BJ (cell line): ENCODE results near the gene BRD4. TPM values are rescaled to one million over a fixed set of nuclear protein-coding genes. Genes with fewer than 3 reads are reported as not detected.

Source experiments
- CTCF ChIA-PET: fragments of 350-600 bp; formaldehyde crosslinking; extraction: SDS; loops from one replicate; lab custom pipeline; 2021; ENCODE audit warnings: antibody characterized with exemption, inconsistent platforms; lab: Yijun Ruan, JAX
- POLR2A ChIA-PET: fragments of 300-600 bp; sonication (Branson Sonifier 250); formaldehyde crosslinking; extraction: SDS; loops from one replicate; lab custom pipeline; 2021; ENCODE audit warnings: antibody characterized with exemption; lab: Charles Lee
- DNase-seq: peaks from one replicate; pipeline ENCODE4 v3.0.0-alpha.2; 2011; ENCODE audit warnings: low read depth
- H3K27me3 ChIP-seq: 2 replicates; pipeline ENCODE4 v1.6.0; 2011; ENCODE audit warnings: low read length; ENCODE audit not compliant: control insufficient read depth, insufficient read depth
- H3K36me3 ChIP-seq: 2 replicates; pipeline ENCODE4 v1.5.1; 2011; ENCODE audit warnings: low read length; ENCODE audit not compliant: control insufficient read depth, insufficient read depth
- H3K4me3 ChIP-seq: 2 replicates; pipeline ENCODE4 v1.5.1; 2011; ENCODE audit warnings: low read depth, mild to moderate bottlenecking, control low read depth, low read length
- polyA plus RNA-seq: library from polyadenylated mRNA; depleted of rRNA; stranded (reverse); fragments of >200 nt; gene quantifications from 2 replicates; pipeline ENCODE4 v1.2.3, GENCODE V29; 2011
- TF ChIP-seq, protein P1 (sequence below): IDR thresholded peaks from 2 replicates; pipeline ENCODE4 v1.5.1; 2011; ENCODE audit warnings: low read depth, mild to moderate bottlenecking, control low read depth, inconsistent platforms, low read length, moderate library complexity; ENCODE audit not compliant: insufficient read depth

Gene BRD4
- polyA plus RNA-seq, 1 experiment, result 9.5 TPM

DNA sequence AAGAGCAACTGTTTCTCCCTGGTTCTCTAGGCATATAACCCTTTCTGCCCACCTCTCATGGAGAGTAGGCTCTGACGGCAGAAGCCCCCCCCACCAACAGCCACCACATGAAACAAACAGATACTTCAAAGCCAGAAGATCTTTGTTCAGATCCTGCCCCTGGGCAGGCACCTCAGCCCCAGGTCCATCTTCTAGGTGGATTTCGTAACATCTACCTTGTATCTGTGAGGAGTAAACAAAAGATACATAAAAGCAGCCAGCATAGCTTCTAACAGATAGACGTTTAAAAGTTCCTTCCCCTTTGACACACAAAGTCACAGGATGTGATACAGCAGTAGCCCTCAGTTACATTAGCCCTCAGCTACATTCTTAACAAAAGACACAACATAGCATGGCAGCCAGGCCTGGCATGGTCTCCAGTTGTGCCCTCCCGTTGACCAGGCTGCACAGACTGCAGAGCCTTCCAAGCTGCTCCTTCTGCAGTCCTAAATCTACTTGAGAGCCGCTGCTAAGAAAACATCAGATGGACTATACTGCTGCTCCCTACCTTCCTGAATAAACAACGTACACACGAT lies 35.4 kb downstream of the BRD4 start:
- ChIA-PET CTCF (interaction anchor here (0.7 to 1.9 kb wide), 5 partner anchors 29 to 79 kb away, joined by 3 to 7 read pairs (median 3); no protein-coding TSS in a partner anchor), POLR2A (interaction anchor here (0.6 kb wide), 1 partner anchor 171 kb away, joined by 4 read pairs; no protein-coding TSS in a partner anchor)
- TF ChIP-seq, protein P1, sequence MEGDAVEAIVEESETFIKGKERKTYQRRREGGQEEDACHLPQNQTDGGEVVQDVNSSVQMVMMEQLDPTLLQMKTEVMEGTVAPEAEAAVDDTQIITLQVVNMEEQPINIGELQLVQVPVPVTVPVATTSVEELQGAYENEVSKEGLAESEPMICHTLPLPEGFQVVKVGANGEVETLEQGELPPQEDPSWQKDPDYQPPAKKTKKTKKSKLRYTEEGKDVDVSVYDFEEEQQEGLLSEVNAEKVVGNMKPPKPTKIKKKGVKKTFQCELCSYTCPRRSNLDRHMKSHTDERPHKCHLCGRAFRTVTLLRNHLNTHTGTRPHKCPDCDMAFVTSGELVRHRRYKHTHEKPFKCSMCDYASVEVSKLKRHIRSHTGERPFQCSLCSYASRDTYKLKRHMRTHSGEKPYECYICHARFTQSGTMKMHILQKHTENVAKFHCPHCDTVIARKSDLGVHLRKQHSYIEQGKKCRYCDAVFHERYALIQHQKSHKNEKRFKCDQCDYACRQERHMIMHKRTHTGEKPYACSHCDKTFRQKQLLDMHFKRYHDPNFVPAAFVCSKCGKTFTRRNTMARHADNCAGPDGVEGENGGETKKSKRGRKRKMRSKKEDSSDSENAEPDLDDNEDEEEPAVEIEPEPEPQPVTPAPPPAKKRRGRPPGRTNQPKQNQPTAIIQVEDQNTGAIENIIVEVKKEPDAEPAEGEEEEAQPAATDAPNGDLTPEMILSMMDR, result no peak
- Histone ChIP-seq H3K36me3 (0 out of 2 replicates have a peak, but pooled peaks cover 1% of the 10 kb centered on the region), H3K4me3 (no peak overlapping the region), H3K27me3 (no peaks in the 10 kb centered on the region)
- no peak for DNase-seq

DNA sequence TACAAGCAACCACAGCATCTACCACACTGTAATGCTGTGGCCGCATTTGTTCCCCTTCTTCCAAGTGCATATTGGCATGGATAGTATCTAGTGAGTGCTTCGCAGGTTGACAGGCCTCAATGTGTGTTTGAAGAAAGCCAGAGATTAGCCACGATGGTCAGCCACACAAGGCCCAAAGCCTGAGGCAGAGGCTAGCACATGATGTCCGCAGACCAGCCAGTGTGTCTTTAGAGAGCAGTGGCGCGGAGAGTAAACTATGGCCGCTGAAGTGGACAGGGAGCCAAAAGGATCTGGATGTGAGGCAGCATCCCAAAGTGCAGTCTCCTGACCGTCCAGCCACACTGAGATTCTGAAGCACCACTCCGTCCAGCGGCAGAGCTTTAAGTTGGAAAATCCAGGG lies 36.0 kb downstream of the BRD4 start:
- TF ChIP-seq, protein P1, result no peak
- H3K27me3 ChIP-seq, result no peaks in the 10 kb centered on the region
- 0 out of 2 replicates have a peak, but pooled peaks cover 1% of the 10 kb centered on the region for H3K36me3 ChIP-seq
- DNase-seq, result no peak
- ChIA-PET CTCF (interaction anchor here (0.7 to 1.9 kb wide), 3 partner anchors 29 to 45 kb away, joined by 3 to 7 read pairs (median 3); no protein-coding TSS in a partner anchor), POLR2A (interaction anchor here (0.6 kb wide), 1 partner anchor 170 kb away, joined by 4 read pairs; no protein-coding TSS in a partner anchor)
- no peak overlapping the region for H3K4me3 ChIP-seq

DNA sequence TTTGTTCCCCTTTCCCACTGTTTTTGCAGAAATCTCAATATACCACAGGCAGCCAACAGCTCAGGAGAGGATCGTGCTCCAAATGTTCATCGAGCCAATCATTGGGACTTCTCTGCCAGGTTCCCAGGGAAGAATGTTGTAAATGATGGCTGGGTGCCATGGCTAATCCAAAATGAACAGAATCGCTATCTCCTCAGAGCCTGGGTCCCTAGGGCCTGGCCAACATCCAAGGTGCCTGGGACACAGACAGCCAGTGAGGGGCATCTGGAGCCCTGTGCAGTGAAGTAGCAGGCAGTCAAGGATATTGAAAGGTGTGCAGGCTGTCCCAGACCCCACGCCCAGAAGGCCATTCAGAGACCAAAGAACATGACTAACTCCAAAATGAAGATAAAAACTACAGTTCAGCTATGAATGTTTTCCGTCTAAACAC lies 37.8 kb downstream of the BRD4 start:
- no peak for DNase-seq
- ChIA-PET POLR2A (no interaction called here), CTCF (no interaction called here)
- TF ChIP-seq, protein P1, result no peak
- Histone ChIP-seq H3K27me3 (no peaks in the 10 kb centered on the region), H3K36me3 (0 out of 2 replicates have a peak, but pooled peaks cover 1% of the 10 kb centered on the region), H3K4me3 (no peak overlapping the region)

DNA sequence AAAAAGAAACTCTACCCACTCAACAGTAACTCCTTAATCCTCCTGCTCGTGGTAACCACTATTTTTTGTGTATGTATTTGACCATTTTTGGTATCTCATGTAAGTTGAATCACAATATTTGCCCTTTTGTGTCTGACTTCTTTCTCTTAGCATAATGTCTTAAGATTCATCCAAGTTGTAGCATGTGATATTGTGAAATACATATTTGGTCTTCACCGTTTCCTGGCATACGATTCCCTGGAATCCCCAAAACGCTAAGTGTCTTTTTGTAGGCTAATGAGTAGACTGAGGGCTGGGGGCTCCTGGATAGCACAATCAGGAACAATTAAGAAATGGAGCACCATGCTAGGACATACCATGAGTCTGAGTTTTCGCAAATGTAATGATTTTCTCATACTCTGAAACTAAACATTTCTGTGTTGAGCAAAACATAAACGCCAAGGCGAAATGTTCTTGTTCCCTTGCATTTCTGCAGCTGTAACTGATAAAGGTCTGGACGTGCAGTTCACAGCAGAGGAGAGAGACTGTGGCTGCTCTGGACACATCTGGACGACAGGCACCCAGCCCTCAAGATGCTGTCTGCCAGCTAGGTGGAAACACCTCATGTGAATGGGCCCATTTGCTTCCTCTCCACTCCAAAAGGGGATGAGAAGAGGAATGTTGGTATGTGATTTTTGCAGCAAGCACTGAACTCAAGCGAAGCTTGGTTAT lies 38.4 kb downstream of the BRD4 start:
- Histone ChIP-seq H3K36me3 (0 out of 2 replicates have a peak, but pooled peaks cover 1% of the 10 kb centered on the region), H3K4me3 (no peak overlapping the region), H3K27me3 (no peaks in the 10 kb centered on the region)
- TF ChIP-seq, protein P1, result no peak
- ChIA-PET POLR2A (no interaction called here), CTCF (interaction anchor here (1.0 to 1.1 kb wide), 2 partner anchors 39 to 40 kb away, joined by 4 to 6 read pairs; partner anchors contain the start of gene BRD4)
- DNase-seq, result no peak
